Ishikawa (cell line): ENCODE data around the gene LRRC55.

Source experiments
- EP300 ChIP-seq: IDR thresholded peaks from 2 replicates; pipeline ENCODE4 v1.6.1; 2012; ENCODE audit warnings: borderline replicate concordance
- TEAD4 ChIP-seq: IDR thresholded peaks from 2 replicates; pipeline ENCODE4 v1.6.1; 2012
- TF ChIP-seq, protein P1 (sequence below): IDR thresholded peaks from 2 replicates; pipeline ENCODE4 v1.6.1; 2012
- TF ChIP-seq, protein P2 (sequence below): IDR thresholded peaks from 2 replicates; pipeline ENCODE4 v1.6.1; 2012; ENCODE audit warnings: low read depth, mild to moderate bottlenecking

- TF ChIP-seq, protein P1, sequence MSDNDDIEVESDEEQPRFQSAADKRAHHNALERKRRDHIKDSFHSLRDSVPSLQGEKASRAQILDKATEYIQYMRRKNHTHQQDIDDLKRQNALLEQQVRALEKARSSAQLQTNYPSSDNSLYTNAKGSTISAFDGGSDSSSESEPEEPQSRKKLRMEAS = no peak
- TF ChIP-seq, protein P2, sequence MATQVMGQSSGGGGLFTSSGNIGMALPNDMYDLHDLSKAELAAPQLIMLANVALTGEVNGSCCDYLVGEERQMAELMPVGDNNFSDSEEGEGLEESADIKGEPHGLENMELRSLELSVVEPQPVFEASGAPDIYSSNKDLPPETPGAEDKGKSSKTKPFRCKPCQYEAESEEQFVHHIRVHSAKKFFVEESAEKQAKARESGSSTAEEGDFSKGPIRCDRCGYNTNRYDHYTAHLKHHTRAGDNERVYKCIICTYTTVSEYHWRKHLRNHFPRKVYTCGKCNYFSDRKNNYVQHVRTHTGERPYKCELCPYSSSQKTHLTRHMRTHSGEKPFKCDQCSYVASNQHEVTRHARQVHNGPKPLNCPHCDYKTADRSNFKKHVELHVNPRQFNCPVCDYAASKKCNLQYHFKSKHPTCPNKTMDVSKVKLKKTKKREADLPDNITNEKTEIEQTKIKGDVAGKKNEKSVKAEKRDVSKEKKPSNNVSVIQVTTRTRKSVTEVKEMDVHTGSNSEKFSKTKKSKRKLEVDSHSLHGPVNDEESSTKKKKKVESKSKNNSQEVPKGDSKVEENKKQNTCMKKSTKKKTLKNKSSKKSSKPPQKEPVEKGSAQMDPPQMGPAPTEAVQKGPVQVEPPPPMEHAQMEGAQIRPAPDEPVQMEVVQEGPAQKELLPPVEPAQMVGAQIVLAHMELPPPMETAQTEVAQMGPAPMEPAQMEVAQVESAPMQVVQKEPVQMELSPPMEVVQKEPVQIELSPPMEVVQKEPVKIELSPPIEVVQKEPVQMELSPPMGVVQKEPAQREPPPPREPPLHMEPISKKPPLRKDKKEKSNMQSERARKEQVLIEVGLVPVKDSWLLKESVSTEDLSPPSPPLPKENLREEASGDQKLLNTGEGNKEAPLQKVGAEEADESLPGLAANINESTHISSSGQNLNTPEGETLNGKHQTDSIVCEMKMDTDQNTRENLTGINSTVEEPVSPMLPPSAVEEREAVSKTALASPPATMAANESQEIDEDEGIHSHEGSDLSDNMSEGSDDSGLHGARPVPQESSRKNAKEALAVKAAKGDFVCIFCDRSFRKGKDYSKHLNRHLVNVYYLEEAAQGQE = no peak
- TF ChIP-seq TEAD4 (no peak), EP300 (no peak)
Measured at GRCh38 chr11:57154739-57155138, 27.0 kb upstream of the LRRC55 start.
